ENCODE measurements around the gene ASIC2.

The ASIC2 gene

GRCh38 chr17:33204701-33205100 lies 88.4 kb downstream of the ASIC2 start:
- in situ Hi-C loops (cut with HindIII; ENCODE audit: low pct_unique_long_range_greater_than_20kb, low sequenced_read_pairs) = no loop called here
- TF ChIP-seq JUND (IDR thresholded peaks at IDR 0.05; ENCODE audit: low read depth) = no peak
- no peak for DNase-seq (ENCODE audit: low read depth in 1 of 2, low spot score in 1 of 2)

- no peak for DNase-seq (ENCODE audit: low read depth in 1 of 2, low spot score in 1 of 2)
- no peak for TF ChIP-seq JUND (IDR thresholded peaks at IDR 0.05; ENCODE audit: low read depth)
- in situ Hi-C loops (cut with HindIII; ENCODE audit: low pct_unique_long_range_greater_than_20kb, low sequenced_read_pairs) = no loop called here
Observed at GRCh38 chr17:33204156-33204555, 88.9 kb downstream of the ASIC2 start.

GRCh38 chr17:33202796-33203495 lies 90.1 kb downstream of the ASIC2 start:
- TF ChIP-seq JUND (IDR thresholded peaks at IDR 0.05; ENCODE audit: low read depth) = no peak
- no peak for DNase-seq (ENCODE audit: low read depth in 1 of 2, low spot score in 1 of 2)
- in situ Hi-C loops (cut with HindIII; ENCODE audit: low pct_unique_long_range_greater_than_20kb, low sequenced_read_pairs) = no loop called here

DNA sequence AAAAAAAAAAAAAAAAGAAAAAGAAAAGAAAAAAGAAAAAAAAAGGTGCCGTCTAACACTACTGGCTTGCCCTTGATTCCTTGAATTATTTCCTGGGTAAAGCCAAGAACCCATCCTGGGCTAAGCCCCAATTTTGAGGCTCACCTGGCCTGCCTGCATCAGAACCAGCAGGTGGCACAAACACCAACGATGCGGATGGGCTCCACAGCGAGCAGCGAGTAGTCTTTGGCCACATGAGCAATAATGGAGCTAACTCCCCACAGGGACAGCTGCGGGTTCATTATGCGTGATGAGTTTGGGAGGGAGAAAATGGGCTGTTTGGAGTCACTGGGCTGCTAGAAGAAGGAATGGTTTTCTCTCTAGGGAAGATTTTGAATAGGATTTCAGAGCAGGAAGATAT lies 91.1 kb downstream of the ASIC2 start:
- TF ChIP-seq JUND (IDR thresholded peaks at IDR 0.05; ENCODE audit: low read depth) = no peak

GRCh38 chr17:33201283-33201682 lies 91.8 kb downstream of the ASIC2 start:
- no peak for TF ChIP-seq JUND (IDR thresholded peaks at IDR 0.05; ENCODE audit: low read depth)
- no peak for DNase-seq (ENCODE audit: low read depth in 1 of 2, low spot score in 1 of 2)
- in situ Hi-C loops (cut with HindIII; ENCODE audit: low pct_unique_long_range_greater_than_20kb, low sequenced_read_pairs) = no loop called here

More for the DNA sequence above, 91.1 kb downstream of the ASIC2 start:
- DNase-seq (ENCODE audit: low read depth in 1 of 2, low spot score in 1 of 2) = peak; percentile 14 to 25
- in situ Hi-C loops (cut with HindIII; ENCODE audit: low pct_unique_long_range_greater_than_20kb, low sequenced_read_pairs) = no loop called here

DNA sequence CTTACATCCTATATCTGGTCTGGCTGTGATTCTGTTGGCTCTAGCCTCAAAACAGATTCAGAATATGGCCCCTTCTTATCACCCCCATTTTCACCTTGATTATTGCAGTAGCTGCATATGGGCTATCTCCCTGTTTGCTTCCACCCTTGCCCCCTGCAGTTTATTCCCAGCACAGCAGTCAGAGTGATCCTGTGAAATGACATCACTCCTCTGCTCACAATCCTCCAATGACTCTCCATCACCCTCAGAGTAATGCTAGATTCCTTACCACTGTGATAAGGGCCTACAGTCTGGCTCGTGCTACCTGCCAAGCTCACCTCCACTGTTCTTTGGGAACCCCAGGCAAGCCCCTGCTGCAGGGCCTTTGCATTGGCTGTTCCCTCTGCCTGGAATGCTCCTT lies 92.5 kb downstream of the ASIC2 start:
- in situ Hi-C loops (cut with HindIII; ENCODE audit: low pct_unique_long_range_greater_than_20kb, low sequenced_read_pairs) = no loop called here

GRCh38 chr17:33199571-33200510 lies 93.3 kb downstream of the ASIC2 start:
- peak in 1 of 2 experiments; percentile 6 for DNase-seq (ENCODE audit: low read depth in 1 of 2, low spot score in 1 of 2)
- in situ Hi-C loops (cut with HindIII; ENCODE audit: low pct_unique_long_range_greater_than_20kb, low sequenced_read_pairs) = no loop called here
- no peak for TF ChIP-seq JUND (IDR thresholded peaks at IDR 0.05; ENCODE audit: low read depth)

More for the DNA sequence above, 92.5 kb downstream of the ASIC2 start:
- TF ChIP-seq JUND (IDR thresholded peaks at IDR 0.05; ENCODE audit: low read depth) = no peak
- DNase-seq (ENCODE audit: low read depth in 1 of 2, low spot score in 1 of 2) = no peak

DNA sequence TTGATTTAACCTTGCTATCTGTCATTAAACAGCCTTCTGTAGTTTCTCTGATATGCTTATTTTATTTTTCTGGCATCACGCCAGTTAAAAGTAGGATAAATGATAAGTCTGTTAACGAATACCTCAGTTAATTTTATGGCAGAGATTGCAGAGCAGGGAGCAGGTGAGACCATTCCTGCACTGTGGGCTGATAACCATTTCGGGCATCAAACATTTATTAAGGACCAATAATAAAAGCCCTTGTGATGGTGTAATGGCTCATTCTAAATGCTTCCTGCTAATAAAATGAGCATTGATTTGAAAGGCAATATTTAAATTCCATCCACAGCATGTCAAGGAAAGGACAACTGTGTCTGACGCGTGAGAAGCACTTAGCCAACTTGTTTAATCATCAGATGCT lies 94.1 kb downstream of the ASIC2 start:
- no peak for TF ChIP-seq JUND (IDR thresholded peaks at IDR 0.05; ENCODE audit: low read depth)
- in situ Hi-C loops (cut with HindIII; ENCODE audit: low pct_unique_long_range_greater_than_20kb, low sequenced_read_pairs) = no loop called here
- no peak for DNase-seq (ENCODE audit: low read depth in 1 of 2, low spot score in 1 of 2)

DNA sequence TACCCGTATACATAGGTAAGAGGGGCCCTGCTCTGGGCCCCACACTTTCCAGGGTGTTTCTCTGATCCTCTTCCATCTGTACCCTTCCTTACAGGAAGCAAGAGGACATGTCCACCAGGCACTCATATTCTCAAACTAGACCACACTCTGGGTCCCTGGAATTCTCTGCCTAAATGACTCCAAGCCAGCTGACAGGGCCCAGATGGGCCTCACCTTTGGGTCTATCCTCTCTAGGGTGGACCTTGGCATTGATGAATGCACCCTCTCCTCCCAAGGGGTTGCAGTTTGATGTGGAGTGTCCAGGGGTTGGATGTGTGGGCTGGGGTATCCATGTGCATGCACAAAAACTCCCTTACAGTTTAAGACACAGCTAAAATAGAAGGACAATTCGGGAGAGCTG lies 95.8 kb downstream of the ASIC2 start:
- no peak for DNase-seq (ENCODE audit: low read depth in 1 of 2, low spot score in 1 of 2)
- TF ChIP-seq JUND (IDR thresholded peaks at IDR 0.05; ENCODE audit: low read depth) = no peak
- in situ Hi-C loops (cut with HindIII; ENCODE audit: low pct_unique_long_range_greater_than_20kb, low sequenced_read_pairs) = no loop called here

GRCh38 chr17:33196883-33197282 lies 96.2 kb downstream of the ASIC2 start:
- DNase-seq (ENCODE audit: low read depth in 1 of 2, low spot score in 1 of 2) = no peak
- no peak for TF ChIP-seq JUND (IDR thresholded peaks at IDR 0.05; ENCODE audit: low read depth)
- in situ Hi-C loops (cut with HindIII; ENCODE audit: low pct_unique_long_range_greater_than_20kb, low sequenced_read_pairs) = no loop called here

- no peak for DNase-seq (ENCODE audit: low read depth in 1 of 2, low spot score in 1 of 2)
- no peak for TF ChIP-seq JUND (IDR thresholded peaks at IDR 0.05; ENCODE audit: low read depth)
- in situ Hi-C loops (cut with HindIII; ENCODE audit: low pct_unique_long_range_greater_than_20kb, low sequenced_read_pairs) = no loop called here
Observed at GRCh38 chr17:33192951-33193911, 99.9 kb downstream of the ASIC2 start.

DNA sequence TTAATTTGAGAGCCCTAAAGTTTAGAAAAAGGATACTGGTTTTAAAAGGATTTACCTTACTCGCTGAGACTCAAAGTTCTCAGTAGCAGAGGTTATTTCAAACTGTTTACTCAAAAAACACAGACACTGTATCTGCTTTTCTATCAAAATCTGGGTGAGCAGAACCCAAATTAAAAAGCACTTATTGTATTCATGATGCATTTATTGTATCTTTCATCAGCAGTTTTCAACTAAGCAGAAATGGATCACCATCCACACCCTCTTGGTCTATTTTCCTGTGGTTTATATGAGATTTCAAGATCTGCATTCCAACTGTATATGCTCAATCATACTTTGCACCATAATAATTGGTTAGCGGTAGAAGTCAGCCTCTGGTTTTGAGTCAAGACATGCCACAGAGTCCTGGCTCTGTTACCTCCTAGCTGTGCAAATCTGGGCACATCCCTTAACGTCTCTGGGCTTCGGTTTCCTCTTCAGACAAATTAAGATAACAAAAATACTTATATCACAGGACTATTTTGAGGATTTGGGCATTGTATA lies 109.5 kb downstream of the ASIC2 start:
- in situ Hi-C loops (cut with HindIII; ENCODE audit: low pct_unique_long_range_greater_than_20kb, low sequenced_read_pairs) = no loop called here
- no peak for TF ChIP-seq JUND (IDR thresholded peaks at IDR 0.05; ENCODE audit: low read depth)
- no peak for DNase-seq (ENCODE audit: low read depth in 1 of 2, low spot score in 1 of 2)
